ELR (cell line): Measurements from ENCODE around the gene GRIN3B.

Experiments used
- DNase-seq: peaks from one replicate; pipeline ENCODE4 v3.0.0-alpha.2; 2015; ENCODE audit warnings: low read depth

The GRIN3B gene

DNA sequence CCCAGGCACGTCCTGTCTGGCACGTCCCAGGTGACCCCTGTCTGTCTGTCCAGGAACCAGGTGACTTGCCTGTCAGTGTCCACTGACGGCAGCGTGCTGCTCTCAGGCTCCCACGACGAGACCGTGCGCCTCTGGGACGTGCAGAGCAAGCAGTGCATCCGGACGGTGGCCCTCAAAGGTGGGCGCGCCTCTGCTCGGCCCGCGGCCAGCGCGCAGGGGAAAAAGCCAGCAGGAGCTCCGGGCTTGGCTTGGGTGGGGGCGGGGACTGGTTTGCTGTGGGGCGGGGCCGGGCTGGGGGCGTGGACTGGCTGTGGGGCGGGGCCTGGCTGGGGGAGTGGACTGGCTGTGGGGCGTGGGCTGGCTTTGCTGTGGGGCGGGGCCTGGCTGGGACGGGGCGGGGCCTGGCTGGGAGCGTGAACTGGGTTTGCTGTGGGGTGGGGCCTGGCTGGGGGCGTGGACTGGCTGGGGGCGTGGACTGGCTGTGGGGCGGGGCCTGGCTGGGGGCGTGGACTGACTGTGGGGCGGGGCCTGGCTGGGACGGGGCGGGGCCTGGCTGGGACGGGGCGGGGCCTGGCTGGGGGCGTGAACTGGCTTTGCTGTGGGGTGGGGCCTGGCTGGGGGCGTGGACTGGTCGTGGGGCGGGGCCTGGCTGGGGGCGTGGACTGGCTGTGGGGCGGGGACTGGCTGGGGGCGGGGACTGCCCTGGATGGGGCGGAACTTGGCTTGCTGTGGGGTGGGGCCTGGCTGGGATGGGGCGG lies 8.9 kb upstream of the GRIN3B start:
- peak; percentile 61 for DNase-seq

DNA sequence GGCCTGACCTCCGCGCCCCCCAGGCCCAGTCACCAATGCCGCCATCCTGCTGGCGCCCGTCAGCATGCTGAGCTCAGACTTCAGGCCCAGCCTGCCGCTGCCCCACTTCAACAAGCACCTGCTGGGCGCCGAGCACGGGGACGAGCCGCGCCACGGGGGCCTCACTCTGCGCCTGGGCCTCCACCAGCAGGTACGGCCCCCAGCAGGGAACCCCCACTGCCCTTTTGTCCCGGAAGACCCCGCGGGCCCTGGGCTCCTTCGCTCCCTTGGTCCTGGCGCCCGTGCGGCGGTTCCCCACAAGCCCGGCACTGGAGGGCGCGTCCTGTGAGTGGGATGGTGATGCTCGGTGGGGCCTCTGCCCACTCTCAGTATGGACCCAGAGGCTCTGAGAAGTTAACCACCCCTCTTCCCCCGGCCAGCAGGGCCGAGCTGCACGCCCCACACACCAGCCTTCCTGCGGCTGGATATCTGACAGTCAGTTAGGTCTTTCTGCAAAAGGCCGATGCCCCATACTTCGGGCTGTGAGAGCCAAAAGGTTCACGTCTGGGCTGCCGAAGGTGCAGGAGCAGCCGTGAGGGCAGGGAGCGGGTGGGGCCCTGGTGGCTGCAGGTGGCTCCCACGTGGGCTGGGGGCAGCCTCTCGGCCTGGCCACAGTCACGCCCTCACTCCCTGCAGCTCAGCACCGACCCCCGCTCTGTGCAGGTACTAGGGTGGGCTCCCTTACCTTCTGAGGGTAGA lies 8.1 kb upstream of the GRIN3B start:
- no peak for DNase-seq

GRCh38 chr19:992670-993055 lies 7.6 kb upstream of the GRIN3B start:
- DNase-seq = no peak

GRCh38 chr19:993361-993830 lies 6.8 kb upstream of the GRIN3B start:
- DNase-seq = no peak

DNA sequence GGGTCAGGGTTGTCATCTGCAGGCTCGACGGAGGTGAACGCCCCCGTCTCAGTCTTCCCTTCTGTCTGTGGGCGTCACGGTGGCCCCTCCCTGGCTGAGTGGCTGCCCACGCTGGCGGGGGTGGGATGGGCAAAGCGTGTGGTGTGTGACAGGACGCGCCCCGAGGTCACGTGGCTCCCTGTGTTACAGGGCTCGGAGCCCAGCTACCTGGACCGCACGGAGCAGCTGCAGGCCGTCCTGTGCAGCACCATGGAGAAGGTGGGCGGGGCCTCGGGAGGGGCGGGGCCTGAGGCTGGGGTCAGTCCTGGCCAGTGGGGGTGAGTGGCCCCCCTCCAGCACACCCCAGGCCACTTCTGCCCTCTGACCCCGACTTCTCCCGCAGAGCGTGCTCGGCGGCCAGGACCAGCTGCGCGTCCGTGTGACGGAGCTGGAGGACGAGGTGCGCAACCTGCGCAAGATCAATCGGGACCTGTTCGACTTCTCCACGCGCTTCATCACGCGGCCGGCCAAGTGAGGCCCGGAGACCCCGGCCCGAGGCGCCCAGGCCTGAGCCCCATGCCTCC lies 6.3 kb upstream of the GRIN3B start:
- no peak for DNase-seq

DNA sequence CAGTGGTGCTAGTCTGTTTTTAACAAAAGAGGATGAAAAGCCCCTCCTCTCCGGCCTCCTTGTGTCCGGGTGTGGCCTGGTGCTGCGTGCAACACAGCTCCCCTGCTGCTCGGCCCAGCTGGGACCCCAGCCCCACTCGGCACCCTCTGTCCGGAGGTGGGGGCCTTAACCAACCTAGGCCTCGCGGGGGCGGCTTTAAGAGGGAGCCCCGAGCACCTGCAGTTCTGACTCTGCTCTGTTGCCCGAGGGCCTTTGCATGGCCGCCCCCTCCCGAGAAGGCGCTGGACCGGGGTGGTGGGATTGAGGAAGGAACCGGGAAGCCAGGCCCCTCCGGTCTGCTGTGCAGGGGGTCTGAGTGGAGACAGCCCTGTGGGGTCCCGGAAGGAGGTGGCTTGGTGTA lies 5.7 kb upstream of the GRIN3B start:
- DNase-seq = no peak

- DNase-seq = no peak
Observed at GRCh38 chr19:995051-995827, 5.0 kb upstream of the GRIN3B start.

DNA sequence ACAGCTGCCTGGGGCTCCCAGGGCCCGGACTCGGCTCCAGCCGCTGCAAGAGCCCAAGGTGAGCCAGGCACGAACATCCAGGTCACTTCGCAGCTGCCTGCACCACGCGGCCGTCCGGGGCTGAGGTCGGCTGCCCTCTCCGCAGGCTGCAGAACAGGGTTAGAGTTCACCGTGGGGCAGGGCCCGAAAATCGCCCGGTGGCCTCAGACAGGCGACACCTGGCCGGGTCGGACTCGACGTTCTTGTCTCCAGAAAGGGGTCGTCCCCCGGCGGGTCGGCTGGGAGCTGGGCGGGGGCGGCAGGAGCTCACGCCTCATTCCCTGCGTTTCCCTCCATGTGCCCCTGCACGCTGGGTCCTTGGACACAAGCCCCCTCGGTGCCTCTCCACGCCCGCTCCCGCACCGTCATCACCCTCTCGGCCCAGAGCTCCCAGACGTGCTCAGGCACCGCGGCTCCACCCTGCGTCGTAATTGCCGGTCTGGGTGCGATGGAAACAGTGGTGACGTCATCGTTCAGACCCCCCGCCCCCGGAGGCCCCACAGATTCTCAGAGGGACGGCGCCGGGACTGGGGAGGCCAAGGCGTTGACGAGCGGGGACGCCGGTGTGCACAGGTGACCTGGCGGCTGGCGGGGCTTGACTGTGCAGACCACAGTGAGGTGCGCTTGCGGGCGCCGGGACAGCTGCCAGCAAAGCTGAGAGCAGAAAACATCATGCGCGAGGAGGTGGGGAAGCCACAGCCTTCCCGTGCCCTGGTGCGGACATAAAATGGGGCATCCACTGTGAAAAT lies 4.0 kb upstream of the GRIN3B start:
- peak; percentile 71 for DNase-seq

DNA sequence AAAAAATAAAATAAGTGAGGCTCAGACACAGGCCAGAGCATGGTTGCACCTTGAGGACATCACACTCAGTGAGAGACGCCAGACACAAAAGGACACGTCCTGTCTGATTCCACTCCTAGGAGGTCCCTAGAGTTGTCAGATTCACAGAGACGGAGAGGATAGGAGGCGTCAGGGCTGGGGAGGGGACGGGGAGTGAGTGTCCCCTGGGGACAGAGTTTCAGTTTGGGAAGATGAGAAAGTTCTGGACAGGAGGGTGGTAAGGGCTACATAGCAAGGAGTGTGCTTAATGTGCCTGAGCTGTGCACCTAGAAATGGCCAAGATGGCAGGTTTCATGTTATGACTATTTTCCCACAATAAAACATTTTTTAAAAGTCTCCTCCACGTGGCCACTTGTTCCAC lies 2.2 kb upstream of the GRIN3B start:
- no peak for DNase-seq

GRCh38 chr19:999379-999719 lies 870 bp upstream of the GRIN3B start:
- DNase-seq = no peak

- DNase-seq = no peak
Observed at GRCh38 chr19:1000591-1001537, 645 bp downstream of the GRIN3B start.

DNA sequence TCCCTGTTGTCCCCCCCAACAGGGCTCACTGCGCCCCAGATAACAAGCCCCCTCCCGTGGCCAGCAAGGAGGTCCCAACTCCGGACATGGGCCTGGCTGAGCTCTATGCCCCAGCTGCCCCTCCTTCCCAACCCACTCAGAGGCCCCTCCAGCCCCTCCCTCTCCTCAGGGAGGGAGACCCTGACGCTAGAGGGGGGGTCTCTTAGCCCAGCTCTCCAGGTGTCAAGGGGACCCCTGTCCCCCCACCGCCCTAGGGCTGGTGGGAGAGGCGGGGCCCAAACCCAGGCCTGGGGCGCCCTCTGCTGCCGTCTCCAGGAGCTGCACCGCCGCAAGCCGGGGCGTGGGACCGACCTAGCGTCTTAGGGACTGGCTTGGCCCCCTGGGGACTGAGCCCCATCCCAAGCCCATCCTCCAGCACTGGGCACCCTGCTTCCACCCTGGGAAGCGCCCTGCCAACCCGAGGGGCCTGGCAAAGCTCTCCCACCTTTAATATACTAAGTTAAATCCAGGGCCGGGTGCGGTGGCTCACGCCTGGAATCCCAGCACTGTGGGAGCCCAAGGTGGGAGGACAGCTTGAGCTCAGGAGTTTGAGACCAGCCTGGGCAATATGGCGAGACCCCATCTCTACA lies 1.4 kb downstream of the GRIN3B start:
- DNase-seq = peak; percentile 58

- DNase-seq = no peak
Observed at GRCh38 chr19:1002600-1002999, 2.4 kb downstream of the GRIN3B start.

DNA sequence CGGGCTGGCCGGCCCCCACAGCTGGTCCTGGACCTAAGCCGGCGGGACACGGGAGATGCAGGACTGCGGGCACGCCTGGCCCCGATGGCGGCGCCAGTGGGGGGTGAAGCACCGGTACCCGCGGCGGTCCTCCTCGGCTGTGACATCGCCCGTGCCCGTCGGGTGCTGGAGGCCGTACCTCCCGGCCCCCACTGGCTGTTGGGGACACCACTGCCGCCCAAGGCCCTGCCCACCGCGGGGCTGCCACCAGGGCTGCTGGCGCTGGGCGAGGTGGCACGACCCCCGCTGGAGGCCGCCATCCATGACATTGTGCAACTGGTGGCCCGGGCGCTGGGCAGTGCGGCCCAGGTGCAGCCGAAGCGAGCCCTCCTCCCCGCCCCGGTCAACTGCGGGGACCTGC lies 3.1 kb downstream of the GRIN3B start:
- no peak for DNase-seq

- DNase-seq = no peak
Observed at GRCh38 chr19:1004204-1004802, 4.1 kb downstream of the GRIN3B start.

- no peak for DNase-seq
Observed at GRCh38 chr19:1004803-1005664, 4.8 kb downstream of the GRIN3B start.

- DNase-seq = no peak
Observed at GRCh38 chr19:1006711-1007398, 6.6 kb downstream of the GRIN3B start.
